Upper lobe of left lung (tissue), 6 donors: ENCODE results near the gene PUM2. TPM values are rescaled to one million over a fixed set of nuclear protein-coding genes. Genes with fewer than 3 reads are reported as not detected.

Experiments
- ATAC-seq, 2 donors: fragments of 200-7000 bp; cut with Tn5 transposase; one replicate each; pipeline ENCODE4 v1.9.1; 2022; ENCODE audit warnings: mild to moderate bottlenecking in 2 of 2, moderate library complexity in 2 of 2; ENCODE audit not compliant: low FRiP score in 2 of 2
- DNase-seq, 2 donors: peaks; one replicate each; pipeline ENCODE4 v3.0.0-alpha.2; 2019 to 2020
- H3K27ac ChIP-seq, 4 donors: fragments of 200-600 bp; sonication (generic); one replicate each; pipeline ENCODE4 v1.5.1; 2016 to 2019
- H3K27me3 ChIP-seq, 4 donors: fragments of 200-600 bp; sonication (generic); one replicate each; pipeline ENCODE4 v1.5.1; 2017 to 2019
- H3K36me3 ChIP-seq, 4 donors: fragments of 200-600 bp; sonication (generic); one replicate each; pipeline ENCODE4 v1.5.1; 2016 to 2019
- H3K4me1 ChIP-seq, 4 donors: fragments of 200-600 bp; sonication (generic); one replicate each; pipeline ENCODE4 v1.5.1; 2018 to 2019
- H3K4me3 ChIP-seq, 4 donors: fragments of 200-600 bp; sonication (generic); one replicate each; pipeline ENCODE4 v1.5.1; 2017 to 2019; ENCODE audit warnings: mild to moderate bottlenecking in 2 of 4, moderate library complexity in 1 of 4
- H3K9me3 ChIP-seq, 4 donors: fragments of 200-600 bp; sonication (generic); one replicate each; pipeline ENCODE4 v1.5.1; 2018 to 2019
- CTCF ChIP-seq, 6 experiments: fragments of 450-650 bp in 4 of 6; fragments of 200-600 bp in 2 of 6; sonication (generic) in 2 of 6; IDR thresholded peaks; one replicate each; pipeline ENCODE4 v1.5.1; 2016 to 2019; ENCODE audit warnings: antibody characterized with exemption in 6 of 6
- EP300 ChIP-seq, 4 donors: sonication (generic); formaldehyde crosslinking; IDR thresholded peaks; one replicate each; pipeline ENCODE4 v1.5.1; 2017; ENCODE audit warnings: antibody characterized with exemption in 4 of 4, control low read depth in 2 of 4
- POLR2A ChIP-seq, 4 donors: fragments of 450-650 bp; IDR thresholded peaks; one replicate each; pipeline ENCODE4 v1.5.1; 2016 to 2017; ENCODE audit warnings: antibody characterized with exemption in 4 of 4, mild to moderate bottlenecking in 2 of 4
- POLR2AphosphoS5 ChIP-seq, 2 donors: sonication (generic); formaldehyde crosslinking; IDR thresholded peaks; one replicate each; pipeline ENCODE4 v1.5.1; 2017; ENCODE audit warnings: antibody characterized with exemption in 2 of 2
- WGBS, 2 donors: methylation state at CpG; one replicate each; pipeline ENCODE4 v1.1.5; 2017 to 2018; 5-methylcytosine and 5-hydroxymethylcytosine counted together
- total RNA-seq, 6 donors: library from RNA; depleted of rRNA in 4 of 6; stranded (reverse); fragments of >200 nt in 4 of 6; gene quantifications; one replicate each; pipeline versions ENCODE4 v1.1.0 to v1.2.1, GENCODE V29; 2016 to 2021
- donor health status: DM: no; HTN: no; CAD: no; lungs with moderate emphysema.
- donor health status: DM: no; HTN: yes; CAD: no; lungs with severe emphysema.

PUM2 gene
- total RNA-seq, 6 donors from 2014 or later = 33.1 to 114 (median 86.6) TPM

GRCh38 chr2:20397811-20398447 is 47.3 kb upstream of the PUM2 start:
- DNase-seq (no peak), ATAC-seq (no peak)
- no peaks in the 10 kb centered on the region for H3K36me3 ChIP-seq
- TF ChIP-seq POLR2A (IDR thresholded peaks at IDR 0.05) = no peak
- TF ChIP-seq EP300 (IDR thresholded peaks at IDR 0.05) = no peak
- no peak for TF ChIP-seq POLR2AphosphoS5 (IDR thresholded peaks at IDR 0.05)
- TF ChIP-seq CTCF (IDR thresholded peaks at IDR 0.05) = no peak
- H3K4me1 ChIP-seq = no peaks in the 10 kb centered on the region
- H3K4me3 ChIP-seq = no peak overlapping the region
- WGBS, 2 donors = 83 to 90% methylated on average over 5 of the region's 5 CpGs
- no peaks in the 10 kb centered on the region for H3K9me3 ChIP-seq
- H3K27me3 ChIP-seq = no peaks in the 10 kb centered on the region
- no peak overlapping the region for H3K27ac ChIP-seq

- 84 to 87% methylated on average over 9 of the region's 9 CpGs for WGBS, 2 donors
- H3K4me3 ChIP-seq = no peak overlapping the region
- ATAC-seq (no peak), DNase-seq (no peak)
- TF ChIP-seq EP300 (IDR thresholded peaks at IDR 0.05) = no peak
- no peak for TF ChIP-seq POLR2A (IDR thresholded peaks at IDR 0.05)
- no peak for TF ChIP-seq POLR2AphosphoS5 (IDR thresholded peaks at IDR 0.05)
- TF ChIP-seq CTCF (IDR thresholded peaks at IDR 0.05) = peak in 1 of 6 experiments; percentile 1
- H3K4me1 ChIP-seq = no peaks in the 10 kb centered on the region
- no peak overlapping the region for H3K27ac ChIP-seq
- H3K27me3 ChIP-seq = no peaks in the 10 kb centered on the region
- H3K9me3 ChIP-seq = no peaks in the 10 kb centered on the region
- no peaks in the 10 kb centered on the region for H3K36me3 ChIP-seq
These were observed 45.8 kb upstream of the PUM2 start for GRCh38 chr2:20396356-20397000.

GRCh38 chr2:20393986-20394385 is 43.3 kb upstream of the PUM2 start:
- Histone ChIP-seq H3K36me3 (no peaks in the 10 kb centered on the region), H3K27me3 (no peaks in the 10 kb centered on the region), H3K27ac (no peak overlapping the region), H3K4me3 (no peak overlapping the region), H3K4me1 (no peaks in the 10 kb centered on the region), H3K9me3 (no peaks in the 10 kb centered on the region)
- DNase-seq = no peak
- TF ChIP-seq EP300 (IDR thresholded peaks at IDR 0.05) (no peak), POLR2AphosphoS5 (IDR thresholded peaks at IDR 0.05) (no peak), POLR2A (IDR thresholded peaks at IDR 0.05) (no peak), CTCF (IDR thresholded peaks at IDR 0.05) (no peak)
- ATAC-seq = no peak
- WGBS, 2 donors = 88 to 89% methylated on average over 4 of the region's 4 CpGs

- Histone ChIP-seq H3K27me3 (no peaks in the 10 kb centered on the region), H3K4me1 (no peaks in the 10 kb centered on the region), H3K27ac (no peak overlapping the region), H3K36me3 (no peaks in the 10 kb centered on the region), H3K9me3 (no peaks in the 10 kb centered on the region), H3K4me3 (no peak overlapping the region)
- ATAC-seq (no peak), DNase-seq (no peak)
- TF ChIP-seq CTCF (IDR thresholded peaks at IDR 0.05) = no peak
- TF ChIP-seq POLR2AphosphoS5 (IDR thresholded peaks at IDR 0.05) = no peak
- no peak for TF ChIP-seq POLR2A (IDR thresholded peaks at IDR 0.05)
- TF ChIP-seq EP300 (IDR thresholded peaks at IDR 0.05) = no peak
- WGBS, 2 donors = 86 to 97% methylated on average over 6 to 8 of the region's 8 CpGs
These were observed 41.5 kb upstream of the PUM2 start for GRCh38 chr2:20391951-20392699.
